GDM1 (cell line): ENCODE measurements around the gene ST6GALNAC3.

ENCODE experiments used
- DNase-seq: peaks from one replicate; lab custom pipeline; 2025; lab: John Stamatoyannopoulos, UW

ST6GALNAC3 gene

GRCh38 chr1:76583235-76583868 lies 508.8 kb downstream of the ST6GALNAC3 start:
- DNase-seq = no peak

- no peak for DNase-seq
Observed at GRCh38 chr1:76583875-76584477, 509.4 kb downstream of the ST6GALNAC3 start.

GRCh38 chr1:76585980-76586674 lies 511.6 kb downstream of the ST6GALNAC3 start:
- DNase-seq = no peak

- DNase-seq = no peak
Observed at GRCh38 chr1:76587212-76587611, 512.7 kb downstream of the ST6GALNAC3 start.

GRCh38 chr1:76591461-76591860 lies 516.9 kb downstream of the ST6GALNAC3 start:
- no peak for DNase-seq

GRCh38 chr1:76591963-76592362 lies 517.4 kb downstream of the ST6GALNAC3 start:
- no peak for DNase-seq

- DNase-seq = no peak
Observed at GRCh38 chr1:76593141-76593540, 518.6 kb downstream of the ST6GALNAC3 start.

GRCh38 chr1:76593618-76594017 lies 519.1 kb downstream of the ST6GALNAC3 start:
- no peak for DNase-seq

- no peak for DNase-seq
Observed at GRCh38 chr1:76595024-76595423, 520.5 kb downstream of the ST6GALNAC3 start.

GRCh38 chr1:76601465-76601864 lies 526.9 kb downstream of the ST6GALNAC3 start:
- DNase-seq = no peak

GRCh38 chr1:76607717-76608116 lies 533.2 kb downstream of the ST6GALNAC3 start:
- no peak for DNase-seq

- no peak for DNase-seq
Observed at GRCh38 chr1:76611770-76612445, 537.4 kb downstream of the ST6GALNAC3 start.

GRCh38 chr1:76613886-76614285 lies 539.3 kb downstream of the ST6GALNAC3 start:
- no peak for DNase-seq

GRCh38 chr1:76615253-76616035 lies 540.9 kb downstream of the ST6GALNAC3 start:
- DNase-seq = no peak

- DNase-seq = no peak
Observed at GRCh38 chr1:76620371-76620770, 545.8 kb downstream of the ST6GALNAC3 start.

- DNase-seq = no peak
Observed at GRCh38 chr1:76622774-76623528, 548.4 kb downstream of the ST6GALNAC3 start.

- no peak for DNase-seq
Observed at GRCh38 chr1:76625886-76626678, 551.5 kb downstream of the ST6GALNAC3 start.

- DNase-seq = no peak
Observed at GRCh38 chr1:76627498-76627897, 553.0 kb downstream of the ST6GALNAC3 start.

- DNase-seq = no peak
Observed at GRCh38 chr1:76627901-76628300, 553.4 kb downstream of the ST6GALNAC3 start.

- no peak for DNase-seq
Observed at GRCh38 chr1:76632136-76632535, 557.6 kb downstream of the ST6GALNAC3 start.
